ENCODE results near the gene ALDH1B1.

Gene ALDH1B1

GRCh38 chr9:38389313-38389712 lies 3.2 kb upstream of the ALDH1B1 start:
- POLR2A ChIA-PET, result interaction anchor here (0.6 kb wide), 1 partner anchor 634 kb away, joined by 10 read pairs; no protein-coding TSS in a partner anchor
- CTCF ChIA-PET, result interaction anchor here (1.0 to 1.5 kb wide), 5 partner anchors 11 to 475 kb away, joined by 3 to 7 read pairs (median 3); no protein-coding TSS in a partner anchor
- no peak for DNase-seq (ENCODE audit: extremely low spot score)
- no peak for TF ChIP-seq CTCF (IDR thresholded peaks at IDR 0.05; ENCODE audit: control extremely low read depth, extremely low read depth, low read depth, missing control alignments)

DNA sequence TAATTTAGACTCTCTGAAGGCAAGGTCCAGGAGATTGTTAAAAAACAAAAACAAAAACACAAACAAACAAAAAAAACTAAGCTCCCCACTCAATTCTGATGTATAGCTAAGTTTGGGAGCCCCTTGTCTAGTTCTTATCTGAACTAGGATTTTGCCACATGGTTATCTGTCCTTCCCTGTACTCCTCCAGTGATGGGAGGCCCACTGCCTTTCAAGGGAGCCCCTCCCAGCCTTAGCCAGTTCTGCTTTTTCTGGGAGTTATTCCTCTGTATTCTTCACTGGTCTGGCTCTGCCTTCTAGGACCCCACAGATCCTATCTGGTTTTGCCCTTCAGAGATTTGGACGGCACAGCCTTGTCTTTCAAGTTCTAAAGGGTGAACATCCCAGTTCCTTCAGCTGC lies 2.1 kb upstream of the ALDH1B1 start:
- ChIA-PET CTCF (interaction anchor here (1.0 to 1.5 kb wide), 2 partner anchors 13 to 27 kb away, joined by 3 to 5 read pairs; no protein-coding TSS in a partner anchor), POLR2A (no interaction called here)
- no peak for DNase-seq (ENCODE audit: extremely low spot score)
- no peak for TF ChIP-seq CTCF (IDR thresholded peaks at IDR 0.05; ENCODE audit: control extremely low read depth, extremely low read depth, low read depth, missing control alignments)

GRCh38 chr9:38390851-38391250 lies 1.7 kb upstream of the ALDH1B1 start:
- ChIA-PET POLR2A (no interaction called here), CTCF (interaction anchor here (1.0 kb wide), 1 partner anchor 27 kb away, joined by 5 read pairs; no protein-coding TSS in a partner anchor)
- no peak for TF ChIP-seq CTCF (IDR thresholded peaks at IDR 0.05; ENCODE audit: control extremely low read depth, extremely low read depth, low read depth, missing control alignments)
- no peak for DNase-seq (ENCODE audit: extremely low spot score)

GRCh38 chr9:38391278-38392118 lies 1.0 kb upstream of the ALDH1B1 start:
- DNase-seq (ENCODE audit: extremely low spot score), result no peak
- no peak for TF ChIP-seq CTCF (IDR thresholded peaks at IDR 0.05; ENCODE audit: control extremely low read depth, extremely low read depth, low read depth, missing control alignments)
- CTCF ChIA-PET, result interaction anchor here (2.0 kb wide), 1 partner anchor 10 kb away, joined by 7 read pairs; no protein-coding TSS in a partner anchor
- POLR2A ChIA-PET, result no interaction called here

DNA sequence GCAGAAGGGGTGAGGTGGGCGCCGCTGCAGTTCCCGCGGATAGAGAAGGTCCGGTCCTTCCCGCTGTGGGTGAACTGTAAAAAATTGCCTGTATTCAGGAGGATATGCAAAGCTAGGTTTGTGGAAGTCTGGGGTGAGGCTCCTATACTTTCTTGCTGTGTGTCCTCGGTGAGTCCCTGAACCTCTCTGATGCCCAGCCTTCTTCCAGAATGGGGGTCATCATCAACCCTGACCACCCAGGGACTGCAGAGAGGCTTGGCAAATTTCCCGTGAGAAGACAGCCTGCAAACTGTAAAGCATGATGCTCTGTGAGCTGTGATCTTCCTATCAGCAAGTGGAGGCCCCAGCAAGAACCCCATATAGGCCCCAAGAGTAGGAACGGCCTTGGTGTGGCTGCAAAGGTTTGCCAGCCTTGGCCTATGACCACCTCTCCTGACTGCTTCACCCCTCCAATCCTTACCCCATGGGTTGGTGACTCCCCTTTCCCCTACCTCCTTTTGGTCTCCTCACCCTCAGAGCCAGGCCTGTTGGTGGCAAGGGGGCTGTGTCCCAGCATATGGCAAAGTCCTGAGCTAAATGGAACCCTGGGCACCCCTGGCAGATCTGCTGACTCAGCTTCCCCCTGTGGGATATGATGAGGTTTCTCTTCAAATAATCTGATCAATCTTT lies 760 bp downstream of the ALDH1B1 start:
- no peak for DNase-seq (ENCODE audit: extremely low spot score)
- ChIA-PET POLR2A (no interaction called here), CTCF (interaction anchor here (0.9 to 2.0 kb wide), 12 partner anchors 8 to 490 kb away, joined by 3 to 7 read pairs (median 4); no protein-coding TSS in a partner anchor)
- no peak for TF ChIP-seq CTCF (IDR thresholded peaks at IDR 0.05; ENCODE audit: control extremely low read depth, extremely low read depth, low read depth, missing control alignments)

GRCh38 chr9:38394416-38394815 lies 1.9 kb downstream of the ALDH1B1 start:
- CTCF ChIA-PET, result interaction anchor here (1.4 kb wide), 1 partner anchor 48 kb away, joined by 3 read pairs; no protein-coding TSS in a partner anchor

More at GRCh38 chr9:38394416-38394815, 1.9 kb downstream of the ALDH1B1 start:
- POLR2A ChIA-PET, result no interaction called here
- no peak for DNase-seq (ENCODE audit: extremely low spot score)
- TF ChIP-seq CTCF (IDR thresholded peaks at IDR 0.05; ENCODE audit: control extremely low read depth, extremely low read depth, low read depth, missing control alignments), result no peak
